ENCODE data around the gene GPR55.

DNA sequence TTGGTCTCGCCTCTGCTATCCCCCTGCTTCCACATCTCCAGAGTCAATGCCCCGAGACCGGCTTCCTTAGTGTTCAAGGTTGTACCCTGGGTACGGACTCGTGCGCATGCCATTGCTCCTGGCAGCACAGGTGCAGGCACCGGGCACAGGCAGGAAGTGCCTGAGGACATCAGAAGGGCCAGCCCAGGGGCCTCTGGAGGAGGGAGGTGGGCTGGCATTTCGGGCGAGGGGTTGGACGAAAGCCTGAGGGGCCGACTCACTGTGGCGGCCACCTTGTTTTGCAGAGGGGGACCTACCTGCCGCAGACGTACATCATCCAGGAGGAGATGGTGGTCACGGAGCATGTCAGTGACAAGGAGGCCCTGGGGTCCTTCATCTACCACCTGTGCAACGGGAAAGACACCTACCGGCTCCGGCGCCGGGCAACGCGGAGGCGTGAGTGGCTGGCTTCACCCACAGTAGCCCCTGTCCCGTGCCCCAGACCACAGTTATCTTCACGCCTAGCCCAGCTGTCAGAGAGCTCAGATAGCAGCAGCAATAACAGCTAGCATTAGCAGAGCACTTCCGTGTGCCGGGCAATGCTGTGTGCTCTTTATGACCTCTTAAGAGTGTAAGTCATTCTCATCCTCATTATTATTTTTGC, 47.8 kb downstream of the GPR55 start:
- TF ChIP-seq, protein P1, sequence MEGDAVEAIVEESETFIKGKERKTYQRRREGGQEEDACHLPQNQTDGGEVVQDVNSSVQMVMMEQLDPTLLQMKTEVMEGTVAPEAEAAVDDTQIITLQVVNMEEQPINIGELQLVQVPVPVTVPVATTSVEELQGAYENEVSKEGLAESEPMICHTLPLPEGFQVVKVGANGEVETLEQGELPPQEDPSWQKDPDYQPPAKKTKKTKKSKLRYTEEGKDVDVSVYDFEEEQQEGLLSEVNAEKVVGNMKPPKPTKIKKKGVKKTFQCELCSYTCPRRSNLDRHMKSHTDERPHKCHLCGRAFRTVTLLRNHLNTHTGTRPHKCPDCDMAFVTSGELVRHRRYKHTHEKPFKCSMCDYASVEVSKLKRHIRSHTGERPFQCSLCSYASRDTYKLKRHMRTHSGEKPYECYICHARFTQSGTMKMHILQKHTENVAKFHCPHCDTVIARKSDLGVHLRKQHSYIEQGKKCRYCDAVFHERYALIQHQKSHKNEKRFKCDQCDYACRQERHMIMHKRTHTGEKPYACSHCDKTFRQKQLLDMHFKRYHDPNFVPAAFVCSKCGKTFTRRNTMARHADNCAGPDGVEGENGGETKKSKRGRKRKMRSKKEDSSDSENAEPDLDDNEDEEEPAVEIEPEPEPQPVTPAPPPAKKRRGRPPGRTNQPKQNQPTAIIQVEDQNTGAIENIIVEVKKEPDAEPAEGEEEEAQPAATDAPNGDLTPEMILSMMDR (conservative IDR thresholded peaks at IDR 0.05 in 1 of 2, IDR thresholded peaks at IDR 0.05 in 1 of 2; ENCODE audit: extremely low read depth in 1 of 2, insufficient read depth in 1 of 2, low read depth in 1 of 2, low read length in 2 of 2), result no peak
- no peak for TF ChIP-seq EZH2 (IDR thresholded peaks at IDR 0.05; ENCODE audit: borderline replicate concordance, low read length)

All from mammary epithelial cell (primary cell).